ENCODE results near the gene CYP27B1. TPM values are rescaled to one million over a fixed set of nuclear protein-coding genes. Genes with fewer than 3 reads are reported as not detected.
"Not testable (repeated sequence)": the region's sequence is repeated elsewhere in the genome, so short reads cannot be mapped to it uniquely, and the experiment has no call there.

The CYP27B1 gene
- total RNA-seq, 4 donors from 2014 or later, result 0.40 to 2.5 (median 2.3) TPM; not detected in 1

DNA sequence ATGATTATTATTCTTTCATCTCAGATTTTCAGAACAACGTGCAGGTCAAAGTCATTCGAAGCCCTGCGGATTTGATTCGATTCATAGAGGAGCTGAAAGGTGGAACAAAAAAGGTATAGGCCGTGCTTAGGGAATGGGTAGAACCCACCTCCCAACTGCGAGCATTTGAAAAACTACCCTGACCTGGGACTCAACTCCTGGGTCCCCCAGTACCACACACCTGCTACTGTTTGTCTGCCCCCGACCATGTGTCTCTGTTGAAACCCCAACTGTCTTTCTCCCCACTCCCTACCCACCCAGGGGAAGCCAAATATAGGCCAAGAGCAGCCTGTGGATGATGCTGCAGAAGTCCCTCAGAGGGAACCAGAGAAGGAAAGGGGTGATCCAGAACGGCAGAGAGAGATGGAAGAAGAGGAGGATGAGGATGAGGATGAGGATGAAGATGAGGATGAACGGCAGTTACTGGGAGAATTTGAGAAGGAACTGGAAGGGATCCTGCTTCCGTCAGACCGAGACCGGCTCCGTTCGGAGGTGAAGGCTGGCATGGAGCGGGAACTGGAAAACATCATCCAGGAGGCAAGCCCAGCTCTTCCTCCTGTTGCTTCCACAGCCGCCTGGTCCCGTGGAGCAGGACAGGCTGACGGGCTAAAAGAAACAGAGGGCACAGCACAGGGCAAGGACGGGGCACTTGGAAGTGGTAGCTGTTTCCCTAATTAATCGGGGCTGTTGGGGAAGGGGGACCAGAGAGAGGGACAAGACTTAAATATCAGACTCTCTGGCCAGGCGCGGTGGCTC, 48.8 kb downstream of the CYP27B1 start:
- in situ Hi-C loops (cut with MboI; ENCODE audit: low pct_ligation_motif_present in 1 of 4, low pct_unique_long_range_greater_than_20kb in 1 of 4, low sequenced_read_pairs in 3 of 4), result no loop called here
- WGBS, 2 donors (ENCODE audit: low coverage in 1 of 2), result 94 to 95% methylated on average over 19 to 22 of the region's 22 CpGs
- peaks cover 0 to 44% (median 20%) of the 10 kb centered on the region in 4 donors for H3K36me3 ChIP-seq
- intact Hi-C loops (cut with DNase I; ENCODE audit: low total_unique reads), result no loop called here
- H3K4me3 ChIP-seq, result no peak overlapping the region
- no peaks in the 10 kb centered on the region for H3K27me3 ChIP-seq
- TF ChIP-seq POLR2A (IDR thresholded peaks at IDR 0.05) (no peak), EP300 (IDR thresholded peaks at IDR 0.05; ENCODE audit: low read depth) (no peak)
- H3K27ac ChIP-seq, result no peak overlapping the region
- H3K4me1 ChIP-seq, result no peaks in the 10 kb centered on the region
- no peaks in the 10 kb centered on the region for H3K9me3 ChIP-seq
- no peak for DNase-seq

DNA sequence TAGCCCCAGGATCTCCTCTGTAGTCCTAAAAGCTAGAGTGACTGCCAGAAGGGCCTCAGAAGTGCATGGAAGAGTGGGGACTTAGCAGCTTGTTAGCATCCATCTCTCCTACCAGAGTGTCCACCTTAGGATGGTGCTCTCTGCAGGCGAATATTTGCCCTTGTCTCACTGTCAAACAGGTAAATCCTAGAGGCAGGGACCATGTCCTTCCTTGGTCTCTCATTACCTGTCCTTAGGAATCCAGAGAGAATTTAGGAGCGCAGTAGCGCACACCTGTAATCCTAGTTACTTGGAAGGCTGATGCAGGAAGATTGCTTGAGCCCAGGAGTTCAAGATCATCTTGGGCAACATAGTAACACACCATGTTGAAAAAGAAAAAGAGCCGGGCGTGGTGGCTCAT, 49.7 kb downstream of the CYP27B1 start:
- peaks cover 0 to 44% (median 21%) of the 10 kb centered on the region in 4 donors for H3K36me3 ChIP-seq
- no peak overlapping the region for H3K4me3 ChIP-seq
- no peak for DNase-seq
- TF ChIP-seq EP300 (IDR thresholded peaks at IDR 0.05; ENCODE audit: low read depth) (no peak), POLR2AphosphoS5 (IDR thresholded peaks at IDR 0.05) (no peak), POLR2A (IDR thresholded peaks at IDR 0.05) (no peak)
- TF ChIP-seq, protein P1, sequence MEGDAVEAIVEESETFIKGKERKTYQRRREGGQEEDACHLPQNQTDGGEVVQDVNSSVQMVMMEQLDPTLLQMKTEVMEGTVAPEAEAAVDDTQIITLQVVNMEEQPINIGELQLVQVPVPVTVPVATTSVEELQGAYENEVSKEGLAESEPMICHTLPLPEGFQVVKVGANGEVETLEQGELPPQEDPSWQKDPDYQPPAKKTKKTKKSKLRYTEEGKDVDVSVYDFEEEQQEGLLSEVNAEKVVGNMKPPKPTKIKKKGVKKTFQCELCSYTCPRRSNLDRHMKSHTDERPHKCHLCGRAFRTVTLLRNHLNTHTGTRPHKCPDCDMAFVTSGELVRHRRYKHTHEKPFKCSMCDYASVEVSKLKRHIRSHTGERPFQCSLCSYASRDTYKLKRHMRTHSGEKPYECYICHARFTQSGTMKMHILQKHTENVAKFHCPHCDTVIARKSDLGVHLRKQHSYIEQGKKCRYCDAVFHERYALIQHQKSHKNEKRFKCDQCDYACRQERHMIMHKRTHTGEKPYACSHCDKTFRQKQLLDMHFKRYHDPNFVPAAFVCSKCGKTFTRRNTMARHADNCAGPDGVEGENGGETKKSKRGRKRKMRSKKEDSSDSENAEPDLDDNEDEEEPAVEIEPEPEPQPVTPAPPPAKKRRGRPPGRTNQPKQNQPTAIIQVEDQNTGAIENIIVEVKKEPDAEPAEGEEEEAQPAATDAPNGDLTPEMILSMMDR (IDR thresholded peaks at IDR 0.05), result no peak
- no peaks in the 10 kb centered on the region for H3K4me1 ChIP-seq
- no peak overlapping the region for H3K27ac ChIP-seq
- intact Hi-C loops (cut with DNase I; ENCODE audit: low total_unique reads), result no loop called here
- no peaks in the 10 kb centered on the region for H3K27me3 ChIP-seq
- in situ Hi-C loops (cut with MboI; ENCODE audit: low pct_ligation_motif_present in 1 of 4, low pct_unique_long_range_greater_than_20kb in 1 of 4, low sequenced_read_pairs in 3 of 4), result no loop called here
- no peaks in the 10 kb centered on the region for H3K9me3 ChIP-seq
- WGBS, 2 donors (ENCODE audit: low coverage in 1 of 2), result 96 to 100% methylated on average over 2 to 5 of the region's 5 CpGs

DNA sequence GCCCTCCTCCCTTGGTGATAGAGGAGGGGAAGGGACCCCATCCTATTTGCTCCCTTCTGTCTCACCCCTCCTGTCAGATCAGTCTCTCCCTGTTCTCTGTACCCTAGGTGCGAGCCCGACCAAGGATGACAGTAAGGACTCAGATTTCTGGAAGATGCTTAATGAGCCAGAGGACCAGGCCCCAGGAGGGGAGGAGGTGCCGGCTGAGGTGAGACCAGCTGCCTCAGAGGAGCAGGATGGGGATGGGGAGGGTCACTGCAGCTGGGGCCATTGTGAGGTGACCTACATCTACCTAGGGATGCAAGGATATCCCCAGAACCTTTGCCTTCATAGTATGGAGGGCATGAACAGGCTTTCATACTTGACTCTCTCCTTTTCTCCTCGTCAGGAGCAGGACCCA, 50.6 kb downstream of the CYP27B1 start:
- in situ Hi-C loops (cut with MboI; ENCODE audit: low pct_ligation_motif_present in 1 of 4, low pct_unique_long_range_greater_than_20kb in 1 of 4, low sequenced_read_pairs in 3 of 4) (no loop called here), intact Hi-C loops (cut with DNase I; ENCODE audit: low total_unique reads) (no loop called here)
- no peak for DNase-seq
- TF ChIP-seq POLR2AphosphoS5 (IDR thresholded peaks at IDR 0.05), result no peak
- no peak for TF ChIP-seq POLR2A (IDR thresholded peaks at IDR 0.05)
- TF ChIP-seq EP300 (IDR thresholded peaks at IDR 0.05; ENCODE audit: low read depth), result no peak
- TF ChIP-seq, protein P1 (IDR thresholded peaks at IDR 0.05), result no peak
- Histone ChIP-seq H3K27me3 (no peaks in the 10 kb centered on the region), H3K36me3 (peaks cover 0 to 46% (median 22%) of the 10 kb centered on the region in 4 donors), H3K4me3 (no peak overlapping the region), H3K4me1 (no peaks in the 10 kb centered on the region), H3K27ac (no peak overlapping the region), H3K9me3 (no peaks in the 10 kb centered on the region)
- WGBS, 2 donors (ENCODE audit: low coverage in 1 of 2), result 94% methylated on average over 4 of the region's 4 CpGs; no CpG with 5 or more reads in 1 of the 2 donors

DNA sequence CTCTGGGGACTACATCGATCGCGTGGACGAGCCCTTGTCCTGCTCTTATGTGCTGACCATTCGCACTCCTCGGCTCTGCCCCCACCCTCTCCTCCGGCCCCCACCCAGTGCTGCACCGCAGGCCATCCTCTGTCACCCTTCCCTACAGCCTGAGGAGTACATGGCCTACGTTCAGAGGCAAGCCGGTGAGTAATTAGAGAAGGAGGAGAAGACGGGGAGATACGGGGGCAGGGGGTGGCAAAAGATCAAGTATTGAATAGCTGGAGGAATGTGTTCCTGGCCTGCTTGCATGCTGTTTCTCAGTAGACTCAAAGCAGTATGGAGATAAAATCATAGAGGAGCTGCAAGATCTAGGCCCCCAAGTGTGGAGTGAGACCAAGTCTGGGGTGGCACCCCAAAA, 51.1 kb downstream of the CYP27B1 start:
- Histone ChIP-seq H3K27me3 (no peaks in the 10 kb centered on the region), H3K27ac (no peak overlapping the region), H3K4me1 (no peaks in the 10 kb centered on the region), H3K9me3 (no peaks in the 10 kb centered on the region), H3K4me3 (no peak overlapping the region), H3K36me3 (peaks cover 0 to 46% (median 22%) of the 10 kb centered on the region in 4 donors)
- TF ChIP-seq POLR2AphosphoS5 (IDR thresholded peaks at IDR 0.05) (no peak), POLR2A (IDR thresholded peaks at IDR 0.05) (no peak)
- in situ Hi-C loops (cut with MboI; ENCODE audit: low pct_ligation_motif_present in 1 of 4, low pct_unique_long_range_greater_than_20kb in 1 of 4, low sequenced_read_pairs in 3 of 4), result no loop called here
- no peak for DNase-seq
- 87 to 89% methylated on average over 9 to 12 of the region's 12 CpGs for WGBS, 2 donors (ENCODE audit: low coverage in 1 of 2)
- intact Hi-C loops (cut with DNase I; ENCODE audit: low total_unique reads), result no loop called here

DNA sequence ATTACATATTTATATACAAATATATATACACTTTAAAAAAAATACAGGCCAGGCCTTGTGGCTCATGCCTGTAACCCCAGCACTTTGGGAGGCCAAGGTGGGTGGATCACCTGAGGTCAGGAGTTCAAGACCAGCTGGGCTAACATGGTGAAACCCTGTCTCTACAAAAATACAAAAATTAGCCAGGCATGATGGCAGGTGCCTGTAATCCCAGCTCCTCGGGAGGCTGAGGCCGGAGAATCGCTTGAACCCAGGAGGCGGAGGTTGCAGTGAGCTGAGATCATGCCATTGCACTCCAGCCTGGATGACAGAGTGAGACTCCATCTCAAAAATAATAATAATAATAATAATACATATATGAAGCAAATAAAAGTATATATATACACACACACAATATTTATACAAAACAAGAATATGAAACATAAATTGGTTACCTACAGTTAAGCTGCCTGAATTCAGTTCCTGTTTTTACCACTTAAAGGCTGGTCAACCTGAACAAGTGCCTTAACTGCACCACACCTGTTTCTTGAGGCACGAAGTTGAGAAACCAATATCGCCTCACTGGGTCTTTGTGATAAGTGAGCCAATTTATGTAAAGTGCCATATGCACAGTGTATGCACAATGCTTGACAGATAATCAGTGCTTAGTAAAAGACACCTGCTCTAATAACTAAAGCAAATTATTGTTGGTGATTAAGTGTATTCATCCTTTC, 51.7 kb downstream of the CYP27B1 start:
- WGBS, 2 donors (ENCODE audit: low coverage in 1 of 2), result 83 to 94% methylated on average over 2 to 6 of the region's 6 CpGs
- H3K27ac ChIP-seq; H3K27me3 ChIP-seq; intact Hi-C loops (cut with DNase I; ENCODE audit: low total_unique reads); H3K4me3 ChIP-seq; H3K4me1 ChIP-seq; in situ Hi-C loops (cut with MboI; ENCODE audit: low pct_ligation_motif_present in 1 of 4, low pct_unique_long_range_greater_than_20kb in 1 of 4, low sequenced_read_pairs in 3 of 4); DNase-seq; H3K9me3 ChIP-seq: not testable (repeated sequence)
- H3K36me3 ChIP-seq, result peaks cover 0 to 46% (median 21%) of the 10 kb centered on the region in 4 donors
